GM20000 (cell line): Measurements from ENCODE around the gene GALNTL6.

Experiments
- DNase-seq: peaks from one replicate; pipeline ENCODE4 v3.0.0; 2012; ENCODE audit warnings: low spot score
- TF ChIP-seq, protein P1 (sequence below): IDR thresholded peaks from 2 replicates; pipeline ENCODE4 v1.5.1; 2012; ENCODE audit warnings: mild to moderate bottlenecking, control low read depth; ENCODE audit errors: extremely low read depth, missing control alignments

Gene GALNTL6

DNA sequence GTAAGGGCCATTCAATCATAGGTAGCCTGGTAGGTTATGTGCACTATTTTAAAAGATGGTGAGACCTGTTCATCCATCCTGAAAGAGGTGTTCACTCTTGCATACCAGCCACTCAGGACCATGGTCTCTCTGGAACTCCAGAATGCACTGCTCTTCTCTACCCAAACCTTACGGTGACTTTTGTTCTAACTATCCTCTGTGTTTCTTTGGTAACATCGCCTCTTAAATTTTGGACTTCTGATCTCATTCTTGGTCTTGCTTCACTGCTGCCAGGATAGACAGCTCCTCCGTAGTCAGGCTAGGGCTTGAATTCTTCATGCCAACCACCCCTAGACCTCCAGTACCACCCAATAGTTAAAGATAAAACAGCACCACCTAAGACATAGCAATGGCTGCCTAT, 1009.1 kb downstream of the GALNTL6 start:
- DNase-seq: no peak
- TF ChIP-seq, protein P1, sequence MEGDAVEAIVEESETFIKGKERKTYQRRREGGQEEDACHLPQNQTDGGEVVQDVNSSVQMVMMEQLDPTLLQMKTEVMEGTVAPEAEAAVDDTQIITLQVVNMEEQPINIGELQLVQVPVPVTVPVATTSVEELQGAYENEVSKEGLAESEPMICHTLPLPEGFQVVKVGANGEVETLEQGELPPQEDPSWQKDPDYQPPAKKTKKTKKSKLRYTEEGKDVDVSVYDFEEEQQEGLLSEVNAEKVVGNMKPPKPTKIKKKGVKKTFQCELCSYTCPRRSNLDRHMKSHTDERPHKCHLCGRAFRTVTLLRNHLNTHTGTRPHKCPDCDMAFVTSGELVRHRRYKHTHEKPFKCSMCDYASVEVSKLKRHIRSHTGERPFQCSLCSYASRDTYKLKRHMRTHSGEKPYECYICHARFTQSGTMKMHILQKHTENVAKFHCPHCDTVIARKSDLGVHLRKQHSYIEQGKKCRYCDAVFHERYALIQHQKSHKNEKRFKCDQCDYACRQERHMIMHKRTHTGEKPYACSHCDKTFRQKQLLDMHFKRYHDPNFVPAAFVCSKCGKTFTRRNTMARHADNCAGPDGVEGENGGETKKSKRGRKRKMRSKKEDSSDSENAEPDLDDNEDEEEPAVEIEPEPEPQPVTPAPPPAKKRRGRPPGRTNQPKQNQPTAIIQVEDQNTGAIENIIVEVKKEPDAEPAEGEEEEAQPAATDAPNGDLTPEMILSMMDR: no peak

DNA sequence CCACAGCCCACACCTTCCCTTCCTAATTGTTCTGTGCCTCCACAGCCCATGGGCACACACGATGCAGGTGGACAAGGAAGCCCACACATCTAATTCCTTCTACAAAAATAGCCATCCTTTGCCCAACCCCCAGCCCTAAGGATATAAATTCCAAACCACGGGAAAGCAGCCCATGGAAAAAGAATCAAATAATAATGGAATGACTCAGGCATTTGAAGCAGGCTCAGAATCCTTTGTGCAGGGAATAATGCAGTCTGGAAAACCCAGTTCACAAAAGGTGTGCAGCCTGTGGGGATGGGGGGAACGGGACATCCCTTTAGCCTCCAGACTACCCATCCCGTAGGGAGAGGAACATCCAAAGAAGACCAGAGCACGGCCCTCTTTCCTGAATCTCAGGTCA, 1013.1 kb downstream of the GALNTL6 start:
- TF ChIP-seq, protein P1: no peak
- DNase-seq: no peak

DNA sequence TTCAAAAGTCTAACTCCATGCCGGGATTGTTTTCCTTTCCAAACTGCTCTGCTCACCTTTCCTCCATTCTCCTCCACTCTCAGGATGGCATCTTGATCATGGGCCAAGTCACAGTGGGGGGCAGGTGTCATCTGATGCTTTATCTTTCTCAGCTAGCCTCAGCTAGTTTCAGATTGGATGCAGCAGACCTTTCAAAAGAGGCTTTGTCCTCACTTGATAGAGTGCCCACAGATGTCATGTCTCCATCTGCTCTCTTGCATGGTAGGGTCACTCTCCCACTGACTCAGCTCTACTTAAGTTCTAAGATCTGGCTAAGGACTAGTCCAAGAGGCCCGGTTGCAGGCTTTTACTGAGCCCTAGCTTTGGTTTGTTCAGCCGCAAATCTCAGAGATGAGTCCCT, 1013.7 kb downstream of the GALNTL6 start:
- no peak for DNase-seq
- TF ChIP-seq, protein P1: no peak

DNA sequence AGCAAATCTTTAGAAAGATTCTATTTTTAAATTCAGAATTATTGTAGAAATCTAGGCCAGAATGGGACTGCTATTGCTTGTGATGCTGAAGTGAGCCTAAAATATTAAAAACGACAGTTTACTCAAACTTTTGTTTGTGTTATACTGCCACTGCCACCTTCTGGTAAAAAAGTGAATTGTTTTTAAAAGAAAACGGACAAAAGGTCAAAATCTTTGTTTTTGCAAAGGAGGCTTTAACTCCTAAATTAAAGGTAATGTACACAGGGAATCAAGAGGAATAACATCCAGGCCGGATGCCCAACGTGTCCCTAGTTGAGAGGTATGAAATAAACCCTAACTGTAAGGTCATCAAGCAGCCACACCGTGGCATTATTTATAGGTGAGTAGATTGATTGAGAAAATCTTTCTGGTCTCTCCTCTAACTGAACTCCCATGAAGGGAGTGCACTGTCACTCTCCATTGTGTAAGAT, 1017.1 kb downstream of the GALNTL6 start:
- peak; percentile 14 for DNase-seq
- TF ChIP-seq, protein P1: no peak

DNA sequence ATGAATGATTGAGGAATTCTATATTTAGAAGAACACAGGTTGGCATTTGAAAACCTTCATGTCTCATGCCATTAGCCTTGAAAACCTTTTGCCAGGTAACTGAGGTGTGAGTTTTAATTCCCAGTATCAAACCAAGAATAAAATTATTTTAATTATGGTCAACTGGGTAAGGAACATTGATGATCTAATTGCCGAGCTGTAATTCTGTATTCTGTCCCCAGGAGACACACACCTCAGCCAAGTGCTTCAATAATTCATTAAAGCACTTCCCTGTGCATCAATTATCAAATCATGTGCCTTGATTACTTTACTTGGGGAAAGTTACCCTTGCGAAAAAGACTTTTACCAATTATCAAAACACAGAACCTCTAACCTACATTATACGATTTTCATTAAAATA, 1023.5 kb downstream of the GALNTL6 start:
- DNase-seq: no peak
- TF ChIP-seq, protein P1: no peak

DNA sequence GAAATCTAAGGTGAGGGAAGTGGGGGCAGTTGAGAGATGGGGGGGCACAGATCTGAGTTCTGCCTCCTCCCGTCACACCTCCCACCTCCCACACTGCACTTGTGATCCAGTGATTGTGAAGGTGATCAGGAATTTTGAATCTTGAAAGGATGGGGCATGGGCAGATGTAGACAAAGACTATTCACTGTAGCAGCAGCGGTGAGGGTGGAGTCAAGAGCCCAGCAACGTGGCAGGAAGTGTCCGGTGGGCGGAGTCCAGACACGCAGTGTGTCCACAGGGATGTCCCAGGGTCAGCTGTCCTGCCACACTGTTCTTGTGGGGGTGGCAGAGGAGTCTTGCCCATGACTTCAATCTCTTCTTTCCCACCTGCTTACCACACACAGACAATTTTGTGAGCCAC, 1024.9 kb downstream of the GALNTL6 start:
- no peak for DNase-seq
- TF ChIP-seq, protein P1: no peak

DNA sequence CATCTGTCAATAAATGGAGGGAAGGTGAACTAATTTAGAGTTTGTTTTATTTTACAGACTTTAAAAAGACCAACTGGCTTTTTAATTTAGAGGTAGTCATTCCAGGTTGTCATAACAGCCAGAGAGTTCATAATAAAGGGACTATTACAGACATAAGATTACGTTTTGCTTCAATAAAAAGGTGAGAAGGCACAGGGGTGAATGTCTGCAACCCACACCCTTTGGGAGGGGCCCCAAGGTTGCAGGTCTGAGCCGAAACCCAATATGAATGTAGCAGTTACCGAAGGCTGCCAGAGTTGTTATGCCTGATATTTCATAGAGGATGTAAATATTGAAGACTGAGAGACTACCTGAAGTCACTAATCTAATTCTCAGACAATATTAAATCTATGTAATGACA, 1025.7 kb downstream of the GALNTL6 start:
- DNase-seq: no peak
- TF ChIP-seq, protein P1: no peak
